GM19468 (cell line): ENCODE data around the gene KCNA2.

Experiments
- ATAC-seq: cut with Tn5 transposase; IDR thresholded peaks from one replicate; pipeline ENCODE4 v1.9.1; 2021; ENCODE audit warnings: mild to moderate bottlenecking, moderate library complexity, moderate number of reproducible peaks; ENCODE audit not compliant: unreplicated experiment; ENCODE audit errors: extremely low read depth

The KCNA2 gene

DNA sequence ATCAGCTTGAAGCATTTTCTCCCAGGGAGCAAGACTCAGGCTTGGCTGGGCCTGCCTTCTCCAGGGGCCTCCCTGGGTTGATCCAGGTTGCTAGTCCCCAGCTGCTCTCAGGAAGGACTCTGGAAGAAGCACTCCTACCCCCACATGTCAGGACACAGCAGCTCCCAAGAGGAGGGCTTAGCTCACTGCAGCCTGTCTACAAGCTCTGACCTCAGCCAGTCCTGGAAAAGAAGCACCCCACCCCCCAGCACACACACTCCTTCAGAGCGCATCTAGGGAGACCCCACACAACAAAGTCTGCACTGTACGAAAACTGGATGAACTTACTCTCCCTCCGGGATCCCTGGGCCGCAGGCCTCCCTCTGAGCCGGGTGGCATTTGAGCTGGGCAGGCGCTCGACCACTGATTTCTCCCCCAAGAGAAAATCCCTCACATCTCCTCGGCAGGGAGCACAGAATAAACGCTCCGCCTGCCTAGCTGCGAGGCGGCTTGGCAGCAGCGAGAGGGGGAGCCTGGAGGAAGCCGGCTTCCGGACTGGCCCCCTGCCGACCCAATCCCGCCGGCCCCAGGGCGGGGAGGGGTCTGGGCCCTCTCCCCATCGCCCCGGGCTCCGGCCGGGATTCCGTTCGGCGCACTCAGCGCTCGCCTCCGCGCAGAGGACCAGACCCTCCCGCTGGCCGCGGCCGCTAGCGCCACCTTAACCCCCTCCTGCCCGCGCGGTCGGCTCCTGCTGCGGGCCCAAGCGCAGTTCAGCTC, at the start of gene KCNA2:
KCNA2 (minus strand) TSS at position 458 of the 756 bp plus-strand sequence. CDS start 1,576 bp downstream, outside the sequence.
- no peak for ATAC-seq

DNA sequence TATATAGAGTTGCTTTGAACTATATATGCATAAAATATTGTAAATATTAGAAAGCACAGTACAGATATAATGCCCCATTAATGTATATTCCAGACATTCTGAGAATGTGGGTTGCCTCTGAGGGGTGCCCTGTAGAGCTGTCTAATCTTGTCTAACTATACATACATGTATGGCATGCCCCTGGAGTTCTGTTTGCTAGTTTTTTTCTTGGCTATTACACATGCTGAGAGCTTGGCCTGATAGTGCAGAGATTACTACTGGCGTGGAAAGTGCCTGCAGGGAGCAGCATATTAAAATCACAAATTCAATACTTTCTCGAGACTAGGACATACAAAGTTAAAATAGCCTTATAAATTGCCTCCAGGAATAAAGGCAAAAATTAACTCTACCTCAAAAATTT, 44.5 kb upstream of the KCNA2 start:
- ATAC-seq, result no peak

DNA sequence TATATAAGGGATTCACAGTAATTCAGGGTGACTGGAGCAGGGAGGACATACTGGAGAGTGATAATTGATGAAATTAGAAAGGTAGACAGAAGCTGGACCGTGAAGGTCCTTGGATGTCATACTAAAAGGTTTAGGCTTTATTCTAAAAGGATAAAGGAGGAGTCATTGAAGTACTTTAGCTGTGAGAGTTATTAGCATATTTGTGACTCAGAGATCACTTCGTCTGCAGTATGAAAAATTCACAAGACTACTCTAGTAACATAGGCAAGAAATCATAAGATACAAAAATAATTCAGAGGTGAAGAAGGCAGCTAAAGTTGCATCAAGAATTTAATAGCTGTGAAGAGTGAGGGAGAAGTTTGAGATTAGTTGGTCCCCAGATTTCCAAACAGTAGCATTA, 42.3 kb upstream of the KCNA2 start:
- no peak for ATAC-seq

DNA sequence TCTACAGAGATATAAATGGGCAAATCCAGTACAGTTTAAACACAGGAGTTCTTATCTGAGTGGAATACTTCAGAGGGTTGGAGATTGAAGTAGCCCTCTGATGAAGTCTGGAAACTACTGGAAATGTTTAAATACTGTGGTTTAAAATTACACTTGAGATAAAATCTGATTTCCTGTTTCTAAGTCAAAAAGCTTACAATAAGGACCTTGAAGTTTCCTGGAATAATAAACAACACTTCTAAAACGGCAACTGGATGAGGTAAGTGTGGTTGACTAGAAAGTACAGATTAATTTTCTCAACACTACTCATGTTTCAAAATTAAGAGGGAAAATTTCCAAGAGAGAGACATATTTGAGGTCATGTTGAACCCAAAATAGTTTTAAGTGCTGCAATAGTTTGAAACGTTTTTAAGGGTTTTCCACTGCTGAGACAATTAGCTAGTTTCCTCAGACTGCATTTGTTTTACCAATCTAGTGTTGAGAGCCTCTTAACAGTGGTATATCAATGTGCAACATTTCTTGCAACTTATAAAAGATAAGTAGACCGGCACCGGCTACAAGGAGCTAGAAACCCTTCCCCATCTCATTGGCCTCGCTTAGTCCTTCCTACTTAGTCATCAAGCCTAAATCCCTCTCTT, 41.2 kb upstream of the KCNA2 start:
- ATAC-seq, result no peak

DNA sequence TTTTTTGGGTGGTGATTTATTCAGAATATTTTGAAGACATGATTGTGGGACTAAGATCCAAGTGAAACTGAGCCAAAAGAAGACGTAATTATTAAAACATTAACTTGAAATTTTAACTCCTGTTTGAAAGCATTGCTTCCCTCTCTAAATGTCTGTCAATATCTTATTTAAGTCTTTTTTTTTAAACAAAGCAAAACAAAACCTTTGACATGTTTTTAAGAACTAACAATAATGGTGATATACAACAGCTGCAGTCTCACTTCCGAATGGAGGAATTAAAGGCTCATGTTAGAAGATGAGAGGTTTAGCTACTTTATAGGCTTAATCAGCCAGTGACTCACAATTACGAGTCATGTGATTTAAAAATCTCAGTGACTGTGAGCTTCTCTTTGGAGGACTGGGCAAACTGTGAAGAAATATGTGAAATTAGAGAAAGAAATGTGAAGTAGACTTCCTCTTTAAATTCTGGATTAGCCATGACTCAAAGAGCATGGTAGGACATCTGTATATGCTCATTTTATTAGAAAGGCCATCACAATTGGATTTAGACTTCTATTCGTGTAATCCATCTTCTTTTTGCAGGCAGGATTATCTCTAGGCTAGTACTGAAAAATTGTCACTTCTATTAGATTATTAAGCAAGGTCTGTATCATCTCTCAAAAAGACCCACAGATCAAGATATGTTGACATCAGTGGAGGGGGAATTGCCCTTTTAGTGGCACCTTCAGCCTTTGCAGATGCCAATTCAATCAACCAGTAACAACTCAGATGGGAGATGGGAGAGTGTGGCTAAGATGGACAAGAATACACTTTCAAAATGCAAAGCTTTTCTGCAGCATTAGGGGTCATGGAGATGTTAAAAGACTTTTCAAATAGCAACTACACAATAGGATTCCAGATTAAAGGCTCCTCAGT, 39.9 kb upstream of the KCNA2 start:
- ATAC-seq, result no peak

DNA sequence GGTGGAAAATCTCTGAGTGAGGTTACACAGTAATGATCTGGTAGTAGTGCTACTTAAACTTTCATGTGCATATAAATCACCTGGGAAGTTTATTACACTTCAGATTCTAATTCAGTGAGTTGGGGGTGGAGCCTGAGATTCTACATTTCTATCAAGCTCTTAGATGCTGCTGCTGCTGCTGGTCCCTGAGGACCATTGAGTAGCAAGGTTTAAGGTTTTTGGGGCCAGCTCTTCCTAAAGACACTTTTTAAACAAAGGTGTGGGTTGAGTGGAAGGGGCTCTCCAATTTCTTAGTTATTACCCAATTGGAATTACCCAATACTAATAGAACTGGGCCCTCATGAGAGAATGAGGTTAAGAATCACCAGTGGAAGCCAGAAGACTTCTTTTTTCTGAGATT, 39.1 kb upstream of the KCNA2 start:
- ATAC-seq, result no peak

DNA sequence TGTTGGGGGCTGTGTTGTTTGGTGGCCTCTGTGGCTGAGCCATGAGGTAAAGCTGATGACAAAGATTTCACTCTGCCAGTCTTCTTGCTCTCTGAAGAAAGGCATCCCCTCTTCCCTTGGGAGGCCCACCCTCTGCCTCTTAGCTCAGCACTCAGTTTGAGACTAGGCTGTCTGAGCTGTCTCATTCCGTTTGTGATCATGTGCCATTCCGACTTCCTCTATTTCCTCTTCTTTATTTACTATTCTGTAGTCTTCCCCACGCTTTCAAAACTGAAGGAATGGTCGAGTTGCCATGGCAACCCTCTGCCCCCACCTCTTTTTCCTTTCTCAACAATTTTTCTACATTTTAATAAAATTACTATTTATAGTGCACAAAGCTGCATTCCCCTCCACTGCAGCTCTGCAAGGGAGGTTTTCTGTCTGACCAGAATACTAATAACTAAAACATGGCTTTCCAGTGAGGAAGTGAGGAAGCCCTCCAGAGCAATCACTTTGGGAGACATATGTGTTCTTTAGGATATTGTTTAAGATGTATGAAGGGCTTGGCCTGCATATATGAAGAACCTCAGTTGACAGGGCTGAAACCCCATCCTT, 37.8 kb upstream of the KCNA2 start:
- ATAC-seq, result no peak

DNA sequence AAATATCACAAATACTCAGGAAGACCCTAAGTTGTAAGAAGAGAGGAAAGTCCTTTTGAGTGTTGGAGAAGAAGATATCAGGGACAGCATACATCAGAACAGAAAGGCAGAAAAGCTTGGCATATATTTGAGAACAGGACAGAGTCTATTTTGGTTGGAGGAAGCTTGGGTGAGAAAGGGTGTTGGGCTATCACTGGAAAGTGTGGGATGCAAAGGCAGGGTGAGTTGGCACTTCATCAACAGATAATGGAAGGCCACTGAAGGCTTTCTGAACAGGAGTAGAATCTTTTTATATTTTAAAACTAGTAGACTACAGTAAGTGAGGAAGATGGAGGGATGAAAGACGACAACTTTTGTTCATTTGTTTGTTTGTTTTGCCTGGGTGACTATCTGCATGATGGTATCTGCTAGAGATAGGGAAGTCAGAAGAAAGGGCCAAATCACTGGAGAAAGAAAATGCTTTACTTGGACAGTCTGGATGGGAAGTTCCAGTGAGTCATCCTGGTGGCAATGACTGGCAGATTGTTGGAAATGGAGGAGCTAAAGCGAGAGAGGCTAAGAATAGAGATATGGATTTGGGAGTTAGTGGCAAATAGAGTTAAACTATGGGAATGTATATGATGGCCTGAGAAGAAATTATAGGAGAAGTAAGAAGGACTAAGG, 33.7 kb upstream of the KCNA2 start:
- ATAC-seq, result no peak

DNA sequence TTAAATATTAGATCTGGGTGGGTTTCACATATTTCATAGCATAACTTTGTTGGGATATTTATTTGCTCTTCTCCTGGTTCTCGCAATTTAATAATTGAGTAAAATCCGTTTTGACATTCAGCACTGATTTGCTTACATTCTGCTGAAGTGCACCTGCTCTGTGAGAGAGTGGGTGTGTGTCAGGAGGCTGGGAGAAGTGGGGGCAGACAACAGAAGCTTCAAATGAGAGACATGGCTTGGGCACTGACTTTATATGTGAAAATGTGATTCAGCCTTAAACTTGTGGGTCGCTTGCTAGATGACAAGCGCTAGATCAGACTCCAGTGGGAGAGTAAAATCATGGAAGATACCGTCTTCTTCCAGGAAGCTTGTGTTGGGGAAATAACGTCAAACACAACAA, 32.4 kb upstream of the KCNA2 start:
- no peak for ATAC-seq

DNA sequence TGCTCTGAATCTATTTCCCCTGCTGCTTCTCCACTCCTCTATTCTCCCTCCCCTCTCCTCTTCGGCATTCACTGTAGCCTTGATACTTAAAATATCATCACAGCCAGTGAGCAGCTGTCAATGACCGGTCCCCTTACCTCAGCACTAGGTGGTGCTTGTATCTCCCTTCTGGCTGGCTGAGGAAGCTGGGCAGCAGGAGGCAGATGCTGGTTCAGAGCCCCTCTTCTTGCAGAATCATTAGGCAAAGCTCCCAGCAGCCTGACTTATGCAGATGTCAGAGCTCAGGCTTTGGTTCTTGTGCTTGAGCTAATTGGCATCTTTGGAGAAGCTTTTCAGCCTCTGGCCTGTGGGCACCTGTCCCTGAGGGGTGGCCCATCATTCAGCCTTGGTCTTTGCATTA, 31.9 kb upstream of the KCNA2 start:
- ATAC-seq, result no peak

DNA sequence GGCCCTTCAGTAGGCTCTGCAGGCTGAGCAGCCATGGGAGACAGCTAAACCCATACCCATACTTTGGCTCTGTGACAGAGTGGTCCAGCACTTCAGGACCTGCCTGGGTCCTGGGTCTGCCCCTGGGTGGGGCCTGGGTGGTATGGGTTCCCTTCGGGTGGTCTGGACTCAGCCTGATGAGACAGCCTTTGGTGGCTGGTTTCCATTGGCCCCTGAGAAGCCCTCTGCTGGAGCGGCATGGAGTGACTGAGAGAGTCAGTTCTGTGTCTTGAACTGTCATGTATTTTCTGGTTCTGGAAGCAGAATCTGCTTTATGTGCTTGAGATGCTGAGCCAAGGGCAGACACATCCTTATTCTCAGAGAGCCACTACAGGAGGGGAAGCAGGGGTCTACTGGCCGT, 31.3 kb upstream of the KCNA2 start:
- no peak for ATAC-seq

DNA sequence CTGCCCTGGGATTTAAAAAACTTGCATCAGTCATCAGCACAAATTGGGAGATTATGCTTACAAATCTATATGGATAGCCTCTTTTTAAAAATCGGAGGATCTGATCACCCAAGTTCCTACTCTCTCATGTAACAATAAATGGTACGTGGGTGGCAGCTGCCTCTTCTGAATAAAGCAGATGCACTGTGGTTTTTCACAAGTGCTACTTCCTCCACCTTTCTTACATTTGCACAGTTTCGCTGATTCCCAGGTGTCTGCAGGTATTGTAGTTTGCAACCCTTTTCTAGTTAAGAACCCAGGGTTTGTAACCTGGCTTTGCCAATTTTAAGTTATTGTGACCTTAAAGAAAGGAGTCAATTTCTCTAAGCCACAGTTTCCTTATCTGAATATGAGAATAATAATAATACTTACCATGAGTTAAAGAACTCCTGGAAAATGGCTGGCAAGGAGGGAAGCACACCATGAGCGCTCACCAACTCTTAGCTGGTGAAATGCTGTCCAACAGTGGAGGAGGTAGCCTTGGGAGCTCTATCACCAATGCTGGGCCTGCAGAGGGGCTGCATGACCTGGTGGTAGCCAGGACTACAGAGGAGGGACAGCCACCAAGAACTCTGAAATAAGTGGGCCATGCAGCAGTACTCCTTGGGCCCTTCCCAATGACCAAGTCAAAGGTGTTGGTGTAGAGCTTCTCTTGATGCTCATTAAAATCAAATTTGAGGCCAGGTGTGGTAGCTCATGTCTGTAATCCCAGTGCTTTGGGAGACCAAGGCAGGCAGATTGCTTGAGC, 30.2 kb upstream of the KCNA2 start:
- ATAC-seq, result no peak

DNA sequence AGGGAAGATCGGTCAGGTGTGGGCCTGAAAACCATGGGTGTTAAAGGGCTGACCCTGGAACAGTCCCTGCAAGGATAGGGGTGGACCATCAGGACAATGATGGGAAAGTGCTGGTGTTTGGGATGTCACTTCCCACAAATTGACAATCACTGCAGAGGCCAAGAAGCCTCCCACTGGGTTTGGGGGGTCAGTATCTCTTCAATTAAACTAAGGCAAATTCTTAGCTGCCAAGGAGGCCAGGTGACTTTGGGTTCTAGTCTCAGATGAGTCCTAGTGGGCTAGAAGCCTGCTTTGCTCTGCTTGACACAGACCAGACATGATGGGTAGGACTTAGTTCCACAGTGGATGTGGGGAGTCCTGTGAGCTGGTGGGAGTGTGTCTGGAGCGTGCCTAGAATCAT, 29.3 kb upstream of the KCNA2 start:
- no peak for ATAC-seq

DNA sequence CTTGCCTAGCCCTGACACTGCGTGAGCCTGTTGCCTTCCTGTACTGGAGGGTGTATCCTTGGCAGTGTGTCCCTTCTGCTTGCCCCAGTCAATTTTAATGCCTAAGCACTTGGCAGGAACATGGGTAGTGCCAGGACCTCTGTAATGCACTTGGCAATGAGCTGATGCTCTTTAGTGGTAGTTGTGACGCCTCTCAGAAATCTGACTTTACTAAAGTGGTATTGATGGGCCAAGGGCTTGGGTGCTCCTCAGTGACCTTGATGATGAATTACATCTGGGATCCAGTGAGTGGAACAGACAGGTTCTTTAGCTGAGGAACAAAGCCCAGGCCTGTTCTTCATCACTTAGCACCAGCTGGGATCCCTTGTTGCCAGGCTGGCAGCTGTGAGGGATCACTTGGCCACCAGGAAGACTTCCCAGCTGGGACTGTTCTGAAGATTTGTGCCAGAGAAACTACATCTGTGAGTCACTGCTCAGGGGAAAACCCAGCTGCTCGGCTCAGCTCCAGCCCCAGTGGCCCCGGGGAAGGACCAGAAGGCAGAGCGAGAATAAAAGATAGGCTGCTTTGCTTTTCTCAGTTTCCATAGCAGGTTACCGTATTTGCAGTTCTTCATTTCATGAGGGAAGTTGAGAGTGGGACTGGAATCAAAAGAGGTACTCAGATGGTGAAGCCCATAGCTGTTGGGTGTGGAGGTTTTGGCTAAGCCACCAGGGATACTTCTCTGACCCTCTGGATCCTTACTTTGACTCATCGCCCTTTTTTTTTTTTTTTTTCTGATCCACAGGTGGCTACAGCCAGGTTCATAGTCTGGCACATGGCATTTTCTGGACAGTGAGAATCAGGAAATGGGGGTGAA, 28.5 kb upstream of the KCNA2 start:
- ATAC-seq, result peak; percentile 40

DNA sequence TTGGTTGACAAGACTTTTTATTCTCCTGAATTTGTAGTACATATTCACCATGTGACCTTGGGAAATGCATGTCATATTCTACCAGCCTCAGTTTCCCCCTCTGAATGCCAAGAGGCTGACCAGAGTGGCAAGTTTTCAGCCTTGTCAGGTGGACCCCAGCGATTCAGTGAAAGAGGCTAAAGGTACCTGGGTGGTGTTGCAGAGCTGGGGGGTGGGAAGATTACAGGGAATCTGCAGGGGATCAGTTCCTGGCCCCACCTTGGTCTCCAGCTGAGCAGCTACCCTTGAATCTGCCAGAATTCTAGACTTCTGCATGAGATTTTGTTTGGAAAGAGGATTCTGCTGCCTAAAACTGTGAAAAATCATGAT, 27.9 kb upstream of the KCNA2 start:
- ATAC-seq, result no peak

DNA sequence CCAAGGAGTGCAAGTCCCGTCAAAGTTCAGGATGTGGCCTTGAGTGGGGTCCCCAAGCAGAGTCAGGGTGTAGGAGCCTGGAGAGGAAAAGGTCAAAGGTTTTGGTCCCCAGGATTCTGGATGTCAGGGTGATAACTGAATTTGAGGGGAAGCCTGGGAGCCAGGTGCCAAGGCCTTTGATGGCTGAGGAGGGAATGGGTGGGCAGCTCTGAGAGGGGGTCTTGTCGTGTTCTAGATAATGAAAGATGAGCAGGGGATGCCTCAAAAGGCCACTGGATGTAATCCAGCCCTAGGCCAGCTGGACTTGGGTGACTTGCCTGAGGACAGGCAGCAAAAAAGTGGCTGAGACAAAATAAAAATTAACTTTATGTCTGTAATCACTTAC, 27.5 kb upstream of the KCNA2 start:
- ATAC-seq, result no peak

DNA sequence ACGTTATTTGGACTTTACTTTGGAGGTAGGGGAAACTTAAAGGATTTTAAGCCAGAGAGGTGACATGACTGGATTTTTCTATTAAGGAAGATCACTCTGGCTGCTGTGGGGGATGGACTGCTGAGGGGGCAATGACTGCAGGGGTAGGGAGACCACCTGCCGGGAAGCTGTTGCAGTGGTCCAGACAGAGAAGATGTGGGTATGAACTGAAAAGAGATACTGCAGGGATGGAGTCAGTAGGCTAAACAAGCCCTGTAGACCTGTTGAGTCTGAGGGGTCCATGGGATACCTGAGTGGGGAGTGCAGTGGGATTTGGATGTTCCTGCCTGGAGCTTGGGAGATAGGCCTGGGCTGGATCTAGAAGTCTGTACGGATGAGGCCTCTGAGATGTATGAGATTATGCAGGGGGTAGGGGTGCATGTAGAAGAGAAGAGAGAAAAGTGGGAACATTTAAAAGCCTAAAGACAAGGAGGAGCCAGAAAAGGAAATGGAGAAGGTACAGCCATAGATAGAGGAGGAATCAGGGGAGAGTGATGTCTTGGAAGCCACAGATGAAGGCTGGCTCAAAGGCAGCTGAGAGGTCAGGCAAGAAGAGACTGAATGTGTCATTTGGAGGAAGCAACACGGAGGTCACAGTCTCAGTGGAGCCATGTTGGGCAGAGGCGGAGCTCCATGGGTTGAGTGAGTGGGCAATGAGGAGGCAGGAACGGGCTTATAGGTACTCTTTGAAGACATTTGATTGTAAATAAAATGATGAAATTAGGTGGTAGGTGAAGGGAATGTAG, 25.9 kb upstream of the KCNA2 start:
- no peak for ATAC-seq
